HG03571 (cell line): Measurements from ENCODE around the gene SP6.

Experiments
- ATAC-seq: cut with Tn5 transposase; IDR thresholded peaks from one replicate; pipeline ENCODE4 v1.9.1; 2021; ENCODE audit not compliant: unreplicated experiment

Gene SP6

GRCh38 chr17:47838636-47839035, 12.3 kb downstream of the SP6 start:
- no peak for ATAC-seq

GRCh38 chr17:47837401-47838039, 13.4 kb downstream of the SP6 start:
- no peak for ATAC-seq

GRCh38 chr17:47836601-47837000, 14.4 kb downstream of the SP6 start:
- no peak for ATAC-seq

- ATAC-seq: no peak
These were observed 16.2 kb downstream of the SP6 start for GRCh38 chr17:47834756-47835155.

GRCh38 chr17:47831934-47832327, 19.0 kb downstream of the SP6 start:
- no peak for ATAC-seq

- ATAC-seq: peak; percentile 74
These were observed 19.7 kb downstream of the SP6 start, which contains the start of the genes LRRC46 and MRPL10 for GRCh38 chr17:47831003-47831933. LRRC46 (plus strand) TSS chr17:47831670; CDS start chr17:47831990, 320 bp downstream. MRPL10 (minus strand) TSS chr17:47831541; CDS start chr17:47831511, 30 bp downstream.

- no peak for ATAC-seq
These were observed 20.5 kb downstream of the SP6 start for GRCh38 chr17:47830396-47831002.

GRCh38 chr17:47829870-47830269, 21.1 kb downstream of the SP6 start:
- no peak for ATAC-seq

GRCh38 chr17:47823519-47823918, 27.4 kb downstream of the SP6 start:
- ATAC-seq: no peak

- ATAC-seq: no peak
These were observed 28.2 kb downstream of the SP6 start for GRCh38 chr17:47822785-47823184.

- peak; percentile 78 for ATAC-seq
These were observed 29.3 kb downstream of the SP6 start, which contains the start of gene OSBPL7 for GRCh38 chr17:47821424-47822391. OSBPL7 (minus strand) TSS chr17:47821794; CDS start chr17:47820278, 1,516 bp downstream.

GRCh38 chr17:47821031-47821423, 29.9 kb downstream of the SP6 start:
- ATAC-seq: no peak

GRCh38 chr17:47820033-47820789, 30.8 kb downstream of the SP6 start:
- no peak for ATAC-seq

GRCh38 chr17:47819475-47819874, 31.5 kb downstream of the SP6 start:
- no peak for ATAC-seq

- no peak for ATAC-seq
These were observed 32.8 kb downstream of the SP6 start for GRCh38 chr17:47818002-47818695.

GRCh38 chr17:47816947-47817346, 34.0 kb downstream of the SP6 start:
- ATAC-seq: no peak

- ATAC-seq: no peak
These were observed 34.7 kb downstream of the SP6 start for GRCh38 chr17:47816111-47816735.

GRCh38 chr17:47815106-47815918, 35.7 kb downstream of the SP6 start:
- no peak for ATAC-seq
